GM12865 (cell line): Measurements from ENCODE around the gene NFATC3.
"Not testable (repeated sequence)": the region's sequence is repeated elsewhere in the genome, so short reads cannot be mapped to it uniquely, and the experiment has no call there.

ENCODE experiments used
- DNase-seq: peaks from one replicate; pipeline ENCODE4 v3.0.0; 2010; ENCODE audit warnings: low read depth
- H3K4me3 ChIP-seq: 2 replicates; pipeline ENCODE4 v1.5.1; 2011; ENCODE audit warnings: mild to moderate bottlenecking, low read depth, low read length, control low read depth
- CTCF ChIP-seq: IDR thresholded peaks from 2 replicates; pipeline ENCODE4 v1.5.1; 2011; ENCODE audit warnings: low read length, control low read depth, low read depth, inconsistent platforms; ENCODE audit not compliant: insufficient read depth; ENCODE audit errors: missing control alignments

Gene NFATC3

DNA sequence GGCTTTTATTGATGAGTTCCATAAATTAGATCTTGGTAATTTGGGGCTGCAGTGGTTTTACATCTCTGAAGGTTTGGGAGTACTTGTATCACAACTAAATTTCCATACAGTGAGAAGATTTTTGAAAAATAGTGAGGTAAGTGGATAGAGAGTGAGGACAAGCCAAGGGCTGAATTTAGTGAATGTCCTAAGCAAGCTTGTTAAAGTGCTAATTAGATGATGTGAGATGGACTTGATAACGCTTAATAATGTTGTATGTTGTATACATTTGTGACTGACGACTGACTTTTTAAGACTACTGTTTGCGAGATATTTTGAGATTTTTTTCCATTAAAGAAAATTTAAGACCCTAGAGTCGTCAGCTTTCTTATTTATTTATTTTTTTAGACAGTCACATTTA lies 3.9 kb downstream of the NFATC3 start:
- no peak overlapping the region; the same call in 1 of the 2 replicates for H3K4me3 ChIP-seq
- no peak for TF ChIP-seq CTCF
- DNase-seq = no peak

- H3K4me3 ChIP-seq = peak overlapping the region; percentile 22; the same call in 1 of the 2 replicates
- no peak for DNase-seq
- no peak for TF ChIP-seq CTCF
Measured at GRCh38 chr16:68090130-68090529, 5.0 kb downstream of the NFATC3 start.

- H3K4me3 ChIP-seq = no peak overlapping the region
- TF ChIP-seq CTCF = no peak
- no peak for DNase-seq
Measured at GRCh38 chr16:68090533-68090932, 5.4 kb downstream of the NFATC3 start.

DNA sequence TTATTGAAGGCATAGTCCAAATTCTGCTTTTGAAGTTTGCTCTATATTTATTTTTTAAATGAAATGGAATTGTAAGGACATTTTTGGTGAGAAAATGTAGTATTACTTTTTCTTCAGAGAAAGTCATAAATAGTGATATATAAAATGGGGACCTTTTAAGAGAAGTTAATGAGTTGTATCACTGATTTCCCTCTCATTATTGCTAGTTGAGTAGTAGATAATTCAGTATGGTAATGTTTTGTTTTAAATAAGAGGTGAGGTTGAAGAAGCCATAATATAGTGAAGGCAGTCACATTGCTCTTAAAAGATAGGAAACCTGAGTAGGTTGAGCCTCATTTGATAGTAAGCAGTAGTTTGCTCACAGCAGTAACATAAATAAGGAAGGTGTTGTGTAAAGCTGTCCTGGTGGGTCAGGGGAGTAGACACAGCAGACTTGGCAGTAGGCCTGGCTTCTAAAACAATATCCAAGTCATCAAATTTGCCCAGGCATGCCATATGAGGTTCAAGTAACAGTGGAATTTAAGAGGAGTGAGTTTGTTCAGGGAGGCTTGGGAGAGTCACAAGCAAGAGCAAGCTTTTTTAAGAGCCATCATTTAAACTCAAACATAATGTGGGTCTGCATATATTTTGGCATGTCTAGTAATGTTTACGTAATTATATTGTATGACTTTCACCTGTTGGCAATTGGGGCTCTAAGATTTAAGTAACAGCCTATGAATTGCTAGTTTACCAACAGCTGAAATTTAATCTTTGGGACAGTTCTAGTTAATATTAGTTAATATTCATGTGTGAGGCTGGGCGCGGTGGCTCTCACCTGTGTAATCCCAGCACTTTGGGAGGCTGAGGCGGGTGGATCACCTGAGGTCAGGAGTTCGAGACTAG lies 6.5 kb downstream of the NFATC3 start:
- DNase-seq = no peak
- H3K4me3 ChIP-seq = no peak overlapping the region
- TF ChIP-seq CTCF = no peak

- DNase-seq, H3K4me3 ChIP-seq: not testable (repeated sequence)
Measured at GRCh38 chr16:68092275-68092674, 7.1 kb downstream of the NFATC3 start.

GRCh38 chr16:68093816-68094613 lies 8.8 kb downstream of the NFATC3 start:
- H3K4me3 ChIP-seq = no peak overlapping the region
- DNase-seq = no peak
- peak; percentile 35 for TF ChIP-seq CTCF

DNA sequence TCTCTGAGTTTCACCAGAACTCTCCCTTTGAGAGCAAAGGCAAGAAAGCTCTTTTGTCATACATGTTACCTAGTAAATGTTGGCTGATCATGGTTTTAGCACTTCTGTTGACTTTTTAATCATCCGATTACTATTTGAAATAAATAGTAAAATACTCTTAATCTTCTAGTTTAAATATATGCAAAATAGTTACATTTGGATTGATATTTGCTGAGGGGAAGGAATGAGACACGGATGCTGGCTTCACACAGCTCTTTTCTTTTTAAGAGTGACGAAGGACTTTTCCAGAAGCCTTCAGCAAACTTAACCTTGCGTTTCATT lies 9.4 kb downstream of the NFATC3 start:
- TF ChIP-seq CTCF = no peak
- no peak overlapping the region for H3K4me3 ChIP-seq
- no peak for DNase-seq
